Smooth muscle cell (in vitro differentiated cells): ENCODE data around the gene SULT1B1. TPM values are rescaled to one million over a fixed set of nuclear protein-coding genes. Genes with fewer than 3 reads are reported as not detected.

ENCODE experiments used
- DNase-seq: peaks from one replicate; lab custom pipeline; 2025; ENCODE audit not compliant: unreplicated experiment; lab: John Stamatoyannopoulos, UW
- H2AFZ ChIP-seq: fragments of 200-600 bp; sonication (generic); 2 replicates; pipeline ENCODE4 v1.6.0; 2016; ENCODE audit warnings: antibody characterized with exemption, low read depth, mild to moderate bottlenecking
- H3F3A ChIP-seq: fragments of 200-600 bp; sonication (generic); 2 replicates; pipeline ENCODE4 v1.6.0; 2017; ENCODE audit warnings: antibody characterized with exemption, low read depth
- H3K27ac ChIP-seq: fragments of 200-600 bp; sonication (generic); 2 replicates; pipeline ENCODE4 v1.5.1; 2016; ENCODE audit warnings: low read depth, mild to moderate bottlenecking
- H3K27me3 ChIP-seq: fragments of 200-600 bp; sonication (generic); 2 replicates; pipeline ENCODE4 v1.6.1; 2016; ENCODE audit warnings: low read depth, mild to moderate bottlenecking
- H3K36me3 ChIP-seq: fragments of 200-600 bp; sonication (generic); 2 replicates; pipeline ENCODE4 v1.5.1; 2016; ENCODE audit warnings: low read depth
- H3K4me1 ChIP-seq: fragments of 200-600 bp; sonication (generic); 2 replicates; pipeline ENCODE4 v1.5.1; 2016; ENCODE audit warnings: low read depth
- H3K4me2 ChIP-seq: fragments of 200-600 bp; sonication (generic); 2 replicates; pipeline ENCODE4 v1.6.0; 2016; ENCODE audit warnings: mild to moderate bottlenecking
- H3K4me3 ChIP-seq: fragments of 200-600 bp; sonication (generic); 2 replicates; pipeline ENCODE4 v1.5.1; 2016; ENCODE audit warnings: mild to moderate bottlenecking
- H3K79me2 ChIP-seq: fragments of 200-600 bp; sonication (generic); 2 replicates; pipeline ENCODE4 v1.6.0; 2016; ENCODE audit warnings: low read depth, mild to moderate bottlenecking
- H3K9ac ChIP-seq: fragments of 200-600 bp; sonication (generic); 2 replicates; pipeline ENCODE4 v1.6.0; 2016; ENCODE audit warnings: low read depth
- H3K9me3 ChIP-seq: fragments of 200-600 bp; sonication (generic); replicated peaks from 2 replicates; pipeline ENCODE4 v1.5.1; 2016; ENCODE audit warnings: low read depth
- H4K20me1 ChIP-seq: fragments of 200-600 bp; sonication (generic); 2 replicates; pipeline ENCODE4 v1.6.0; 2016; ENCODE audit warnings: low read depth
- CTCF ChIP-seq: fragments of 200-600 bp; sonication (generic); IDR thresholded peaks from 2 replicates; pipeline ENCODE4 v1.5.1; 2017; ENCODE audit warnings: borderline replicate concordance, mild to moderate bottlenecking, antibody characterized with exemption; ENCODE audit not compliant: insufficient read depth, poor library complexity, severe bottlenecking
- WGBS: methylation state at CpG from one replicate; pipeline ENCODE4 v1.1.7; 2016; ENCODE audit warnings: low lambda C conversion rate; 5-methylcytosine and 5-hydroxymethylcytosine counted together
- polyA plus RNA-seq: library from polyadenylated mRNA; unstranded; fragments of >200 nt; fragmentation: Nextera tagmentation; extraction: Ambion mirVana; gene quantifications from 2 replicates; pipeline ENCODE4 v1.2.1, GENCODE V29; 2016
- total RNA-seq: library from RNA; depleted of rRNA; stranded (reverse); fragments of >200 nt; gene quantifications from 2 replicates; pipeline ENCODE4 v1.2.3, GENCODE V29; 2014

SULT1B1 gene
- total and polyA plus RNA-seq, 2 experiments from 2014 or later: not detected

- H3K36me3 ChIP-seq: no peaks in the 10 kb centered on the region
- no peak for TF ChIP-seq CTCF
- no peaks in the 10 kb centered on the region for H3K27me3 ChIP-seq
- no peak overlapping the region for H2AFZ ChIP-seq
- H3K9ac ChIP-seq: no peak overlapping the region
- no peaks in the 10 kb centered on the region for H3K79me2 ChIP-seq
- no peak for DNase-seq
- no peaks in the 10 kb centered on the region for H3K4me1 ChIP-seq
- no peaks in the 10 kb centered on the region for H3K9me3 ChIP-seq
- no peaks in the 10 kb centered on the region for H3F3A ChIP-seq
- 64% methylated on average over 1 of the region's 1 CpG for WGBS
- H4K20me1 ChIP-seq: no peaks in the 10 kb centered on the region
- no peak overlapping the region for H3K4me3 ChIP-seq
- no peak overlapping the region for H3K27ac ChIP-seq
- no peak overlapping the region for H3K4me2 ChIP-seq
Measured at GRCh38 chr4:69738872-69739271, 21.5 kb downstream of the SULT1B1 start.

GRCh38 chr4:69735119-69735518 lies 25.3 kb downstream of the SULT1B1 start:
- Histone ChIP-seq H3K9ac (no peak overlapping the region), H3K9me3 (no peaks in the 10 kb centered on the region), H3F3A (no peaks in the 10 kb centered on the region), H3K27ac (no peak overlapping the region), H3K36me3 (no peaks in the 10 kb centered on the region), H3K4me1 (no peaks in the 10 kb centered on the region), H4K20me1 (no peaks in the 10 kb centered on the region), H3K79me2 (no peaks in the 10 kb centered on the region), H3K4me3 (no peak overlapping the region), H3K4me2 (no peak overlapping the region), H3K27me3 (no peaks in the 10 kb centered on the region), H2AFZ (no peak overlapping the region)
- TF ChIP-seq CTCF: no peak
- no peak for DNase-seq
- 89% methylated on average over 4 of the region's 4 CpGs for WGBS

- Histone ChIP-seq H3K79me2 (no peaks in the 10 kb centered on the region), H3K36me3 (no peaks in the 10 kb centered on the region), H2AFZ (no peak overlapping the region), H3K27ac (no peak overlapping the region), H3K9me3 (no peaks in the 10 kb centered on the region), H3K27me3 (no peaks in the 10 kb centered on the region), H3K4me2 (no peak overlapping the region), H3F3A (no peaks in the 10 kb centered on the region), H3K9ac (no peak overlapping the region), H3K4me1 (no peaks in the 10 kb centered on the region), H4K20me1 (no peaks in the 10 kb centered on the region), H3K4me3 (no peak overlapping the region)
- no peak for TF ChIP-seq CTCF
- DNase-seq: no peak
- WGBS: 96% methylated on average over 1 of the region's 1 CpG
Measured at GRCh38 chr4:69731847-69732246, 28.6 kb downstream of the SULT1B1 start.

- no peak overlapping the region for H3K9ac ChIP-seq
- H3K4me1 ChIP-seq: no peaks in the 10 kb centered on the region
- no peak overlapping the region for H3K4me3 ChIP-seq
- WGBS: 89% methylated on average over 1 of the region's 1 CpG
- H4K20me1 ChIP-seq: no peaks in the 10 kb centered on the region
- H2AFZ ChIP-seq: no peak overlapping the region
- no peaks in the 10 kb centered on the region for H3K9me3 ChIP-seq
- TF ChIP-seq CTCF: no peak
- no peaks in the 10 kb centered on the region for H3K27me3 ChIP-seq
- no peak overlapping the region for H3K4me2 ChIP-seq
- no peaks in the 10 kb centered on the region for H3K79me2 ChIP-seq
- H3F3A ChIP-seq: no peaks in the 10 kb centered on the region
- no peaks in the 10 kb centered on the region for H3K36me3 ChIP-seq
- DNase-seq: no peak
- no peak overlapping the region for H3K27ac ChIP-seq
Measured at GRCh38 chr4:69731241-69731640, 29.2 kb downstream of the SULT1B1 start.
